ENCODE data around the gene MSX1. TPM values are rescaled to one million over a fixed set of nuclear protein-coding genes. Genes with fewer than 3 reads are reported as not detected.

Gene MSX1
- total RNA-seq, 2 experiments from 2014 or later = 0.16 to 2.1 TPM

DNA sequence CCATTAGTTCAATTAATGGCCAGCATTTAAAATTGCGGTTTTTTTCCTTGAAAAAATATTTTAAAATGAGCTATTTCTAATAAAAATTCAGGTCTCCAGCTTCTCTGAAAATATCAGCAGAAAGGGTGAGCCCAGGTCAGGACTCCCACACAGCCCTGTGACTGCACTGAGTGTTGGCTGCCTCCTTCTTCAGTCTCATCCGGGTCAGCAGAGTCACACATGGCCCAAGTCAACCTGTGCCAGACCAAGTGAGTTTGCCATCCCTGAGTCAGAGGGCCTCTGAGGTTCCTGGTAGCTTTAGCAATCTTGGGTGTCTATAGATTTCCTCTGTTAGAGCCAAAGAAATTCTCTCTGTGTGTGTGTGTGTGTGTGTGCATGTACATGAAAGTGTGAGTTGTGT is 22.1 kb upstream of the MSX1 start:
- H3K4me1 ChIP-seq (ENCODE audit: insufficient read depth, low read length, poor library complexity, severe bottlenecking) = no peaks in the 10 kb centered on the region
- no peak overlapping the region for H3K4me3 ChIP-seq (ENCODE audit: low read depth, low read length, poor library complexity, severe bottlenecking)
- no peak overlapping the region for H3K4me2 ChIP-seq (ENCODE audit: low read length)
- no peaks in the 10 kb centered on the region for H3K79me2 ChIP-seq (ENCODE audit: insufficient read depth, low read depth, low read length)
- no peaks in the 10 kb centered on the region for H3K9me2 ChIP-seq (ENCODE audit: insufficient read depth, low read length)
- ChIA-PET CTCF (ENCODE audit: unreplicated experiment) (no interaction called here), POLR2A (no interaction called here)
- no peaks in the 10 kb centered on the region for H4K20me1 ChIP-seq (ENCODE audit: insufficient read depth, low read length)
- no peaks in the 10 kb centered on the region for H3K9me3 ChIP-seq (ENCODE audit: low read length)
- no peak overlapping the region for H2AFZ ChIP-seq (ENCODE audit: low read length)
- no TSS peak for BruUV-seq (replicated peaks)
- H3K36me3 ChIP-seq (ENCODE audit: insufficient read depth, low read length) = no peaks in the 10 kb centered on the region
- H3K27ac ChIP-seq (ENCODE audit: low read depth, low read length, poor library complexity, severe bottlenecking) = no peak overlapping the region
- intact Hi-C loops (cut with micrococcal nuclease; ENCODE audit: unreplicated experiment) = no loop called here
- TF ChIP-seq, protein P1, sequence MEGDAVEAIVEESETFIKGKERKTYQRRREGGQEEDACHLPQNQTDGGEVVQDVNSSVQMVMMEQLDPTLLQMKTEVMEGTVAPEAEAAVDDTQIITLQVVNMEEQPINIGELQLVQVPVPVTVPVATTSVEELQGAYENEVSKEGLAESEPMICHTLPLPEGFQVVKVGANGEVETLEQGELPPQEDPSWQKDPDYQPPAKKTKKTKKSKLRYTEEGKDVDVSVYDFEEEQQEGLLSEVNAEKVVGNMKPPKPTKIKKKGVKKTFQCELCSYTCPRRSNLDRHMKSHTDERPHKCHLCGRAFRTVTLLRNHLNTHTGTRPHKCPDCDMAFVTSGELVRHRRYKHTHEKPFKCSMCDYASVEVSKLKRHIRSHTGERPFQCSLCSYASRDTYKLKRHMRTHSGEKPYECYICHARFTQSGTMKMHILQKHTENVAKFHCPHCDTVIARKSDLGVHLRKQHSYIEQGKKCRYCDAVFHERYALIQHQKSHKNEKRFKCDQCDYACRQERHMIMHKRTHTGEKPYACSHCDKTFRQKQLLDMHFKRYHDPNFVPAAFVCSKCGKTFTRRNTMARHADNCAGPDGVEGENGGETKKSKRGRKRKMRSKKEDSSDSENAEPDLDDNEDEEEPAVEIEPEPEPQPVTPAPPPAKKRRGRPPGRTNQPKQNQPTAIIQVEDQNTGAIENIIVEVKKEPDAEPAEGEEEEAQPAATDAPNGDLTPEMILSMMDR (conservative IDR thresholded peaks at IDR 0.05; ENCODE audit: low read length) = no peak
- no peak for TF ChIP-seq EZH2phosphoT487 (IDR thresholded peaks at IDR 0.05; ENCODE audit: borderline replicate concordance, low read depth, low read length)
- DNase-seq (ENCODE audit: low spot score) = no peak

DNA sequence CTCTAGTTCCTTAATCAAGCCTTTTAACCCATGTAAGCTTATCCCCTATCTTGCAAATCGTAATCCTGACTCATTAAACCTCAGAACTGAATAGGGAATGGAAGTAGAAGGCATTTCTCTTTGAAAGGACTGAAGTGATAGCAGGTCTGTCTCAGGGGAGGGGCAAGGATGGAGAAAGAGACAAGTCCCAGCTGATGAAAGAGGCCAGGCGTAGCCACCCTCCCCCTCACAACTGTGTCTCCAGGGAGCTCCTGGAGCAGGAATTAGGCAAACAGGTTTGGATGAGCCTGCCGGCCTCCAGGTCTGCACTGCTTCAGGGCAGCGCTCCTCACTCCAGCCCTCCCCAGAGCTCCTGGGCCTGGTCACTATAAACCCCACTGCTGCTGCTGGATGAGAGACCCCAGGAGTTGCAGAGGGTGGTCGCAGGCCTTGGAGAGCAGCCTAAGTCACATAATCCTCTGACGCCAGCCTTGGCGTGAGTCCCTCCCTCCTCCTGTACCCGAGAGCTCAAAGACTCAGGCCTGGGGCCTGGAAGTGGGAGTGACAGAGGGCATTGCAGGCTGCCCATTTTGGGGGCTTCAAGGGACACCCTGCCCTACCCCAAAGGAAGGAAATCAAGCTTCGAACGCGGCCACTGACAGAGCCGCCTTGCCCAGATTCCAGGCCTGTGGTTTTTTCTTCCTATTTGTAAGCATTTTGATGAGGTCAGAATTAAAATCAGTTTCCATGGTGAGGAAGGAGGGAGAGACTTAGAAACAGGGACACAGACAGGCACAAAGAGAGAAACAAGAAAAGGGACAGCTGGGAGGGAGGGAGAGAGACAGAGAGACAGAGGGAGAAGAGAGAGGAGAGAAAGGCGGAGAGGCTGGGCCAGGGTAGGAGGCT is 21.2 kb upstream of the MSX1 start:
- H3K9me3 ChIP-seq (ENCODE audit: low read length) = no peaks in the 10 kb centered on the region
- intact Hi-C loops (cut with micrococcal nuclease; ENCODE audit: unreplicated experiment) = no loop called here
- ChIA-PET CTCF (ENCODE audit: unreplicated experiment) (no interaction called here), POLR2A (no interaction called here)
- H4K20me1 ChIP-seq (ENCODE audit: insufficient read depth, low read length) = no peaks in the 10 kb centered on the region
- no peaks in the 10 kb centered on the region for H3K79me2 ChIP-seq (ENCODE audit: insufficient read depth, low read depth, low read length)
- H3K36me3 ChIP-seq (ENCODE audit: insufficient read depth, low read length) = no peaks in the 10 kb centered on the region
- H3K4me3 ChIP-seq (ENCODE audit: low read depth, low read length, poor library complexity, severe bottlenecking) = no peak overlapping the region
- H3K27ac ChIP-seq (ENCODE audit: low read depth, low read length, poor library complexity, severe bottlenecking) = no peak overlapping the region
- no peaks in the 10 kb centered on the region for H3K4me1 ChIP-seq (ENCODE audit: insufficient read depth, low read length, poor library complexity, severe bottlenecking)
- BruUV-seq (replicated peaks) = no TSS peak
- no peaks in the 10 kb centered on the region for H3K9me2 ChIP-seq (ENCODE audit: insufficient read depth, low read length)
- H2AFZ ChIP-seq (ENCODE audit: low read length) = no peak overlapping the region
- H3K4me2 ChIP-seq (ENCODE audit: low read length) = no peak overlapping the region
- no peak for DNase-seq (ENCODE audit: low spot score)
- TF ChIP-seq, protein P1 (conservative IDR thresholded peaks at IDR 0.05; ENCODE audit: low read length) = no peak
- no peak for TF ChIP-seq EZH2phosphoT487 (IDR thresholded peaks at IDR 0.05; ENCODE audit: borderline replicate concordance, low read depth, low read length)
